HepG2 (cell line): ENCODE data around the gene SLX9. TPM values are rescaled to one million over a fixed set of nuclear protein-coding genes. Genes with fewer than 3 reads are reported as not detected.

ENCODE experiments used
- BRD4 ChIP-seq: sonication (generic); formaldehyde crosslinking; IDR thresholded peaks from 2 replicates; pipeline ENCODE4 v1.4.0; 2020; ENCODE audit warnings: missing genetic modification reagents
- BRF2 ChIP-seq: sonication (generic); formaldehyde crosslinking; IDR thresholded peaks from 2 replicates; pipeline ENCODE4 v1.8.1; 2022; ENCODE audit warnings: mild to moderate bottlenecking, missing genetic modification reagents
- CENPBD1 ChIP-seq: sonication (generic); formaldehyde crosslinking; IDR thresholded peaks from 2 replicates; pipeline ENCODE4 v1.8.0; 2022; ENCODE audit warnings: missing genetic modification reagents, low read depth, mild to moderate bottlenecking, borderline replicate concordance
- CREM ChIP-seq, 2 experiments: sonication (generic) in 1 of 2; formaldehyde crosslinking in 1 of 2; IDR thresholded peaks; 2 replicates each; pipeline versions ENCODE4 v1.4.0 to v1.6.1; 2016 to 2020; ENCODE audit warnings: antibody characterized with exemption in 1 of 2, mild to moderate bottlenecking in 1 of 2, missing genetic modification reagents in 1 of 2
- ELF1 ChIP-seq: sonication (generic); formaldehyde crosslinking; IDR thresholded peaks from 2 replicates; pipeline ENCODE4 v1.4.0; 2020; ENCODE audit warnings: missing genetic modification reagents
- ELF3 ChIP-seq: IDR thresholded peaks from 2 replicates; pipeline ENCODE4 v1.6.1; 2016; ENCODE audit warnings: missing genetic modification reagents, missing compliant biosample characterization
- FOXA1 ChIP-seq, 2 experiments: fragments of 450-650 bp in 1 of 2; sonication (generic) in 1 of 2; formaldehyde crosslinking in 1 of 2; IDR thresholded peaks; 2 replicates each; pipeline versions ENCODE4 v1.4.0 to v1.6.1; 2016 to 2020; ENCODE audit warnings: missing genetic modification reagents in 1 of 2
- MAFK ChIP-seq, 2 experiments: IDR thresholded peaks in 1 of 2; conservative IDR thresholded peaks in 1 of 2; 2 replicates each; pipeline ENCODE4 v1.6.1; 2011; ENCODE audit warnings: improper control_type of control experiment in 2 of 2, low read length in 2 of 2
- MEIS1 ChIP-seq: sonication (generic); formaldehyde crosslinking; IDR thresholded peaks from 2 replicates; pipeline ENCODE4 v1.9.0; 2021; ENCODE audit warnings: mild to moderate bottlenecking, missing genetic modification reagents, moderate library complexity, borderline replicate concordance
- MIXL1 ChIP-seq: IDR thresholded peaks from 2 replicates; pipeline ENCODE4 v1.6.1; 2016
- MTA1 ChIP-seq: sonication (generic); formaldehyde crosslinking; IDR thresholded peaks from 2 replicates; pipeline ENCODE4 v1.4.0; 2020; ENCODE audit warnings: missing genetic modification reagents, mild to moderate bottlenecking, borderline replicate concordance
- NR2F2 ChIP-seq: IDR thresholded peaks from 2 replicates; pipeline ENCODE4 v1.6.1; 2012; ENCODE audit warnings: low read depth, inconsistent platforms, borderline replicate concordance
- PCBP1 ChIP-seq: fragments of 200-400 bp; formaldehyde crosslinking; IDR thresholded peaks from 2 replicates; pipeline ENCODE4 v1.6.1; 2017; ENCODE audit warnings: mild to moderate bottlenecking, low read depth, low read length, borderline replicate concordance
- REPIN1 ChIP-seq: sonication (generic); formaldehyde crosslinking; IDR thresholded peaks from 2 replicates; pipeline ENCODE4 v1.8.0; 2022; ENCODE audit warnings: missing genetic modification reagents, low read depth, mild to moderate bottlenecking, borderline replicate concordance
- RORA ChIP-seq: sonication (generic); formaldehyde crosslinking; IDR thresholded peaks from 2 replicates; pipeline ENCODE4 v1.5.0; 2020; ENCODE audit warnings: mild to moderate bottlenecking, missing genetic modification reagents, moderate library complexity
- SP5 ChIP-seq: IDR thresholded peaks from 2 replicates; pipeline ENCODE4 v1.6.1; 2016; ENCODE audit warnings: low read depth, borderline replicate concordance
- STAG1 ChIP-seq: sonication (generic); formaldehyde crosslinking; IDR thresholded peaks from 2 replicates; pipeline ENCODE4 v1.4.0; 2020; ENCODE audit warnings: missing genetic modification reagents
- ZFYVE20 ChIP-seq: sonication (generic); formaldehyde crosslinking; IDR thresholded peaks from 2 replicates; pipeline ENCODE4 v1.8.0; 2023; ENCODE audit warnings: low read depth, mild to moderate bottlenecking, moderate library complexity, missing genetic modification reagents, borderline replicate concordance
- ZNF263 ChIP-seq: sonication (generic); formaldehyde crosslinking; IDR thresholded peaks from 2 replicates; pipeline ENCODE4 v1.4.0; 2020; ENCODE audit warnings: missing genetic modification reagents
- ZNF484 ChIP-seq: sonication (generic); formaldehyde crosslinking; IDR thresholded peaks from 2 replicates; pipeline ENCODE4 v1.5.1; 2020; ENCODE audit warnings: mild to moderate bottlenecking, low read depth, missing genetic modification reagents, borderline replicate concordance
- ZNF503 ChIP-seq: sonication (generic); formaldehyde crosslinking; IDR thresholded peaks from 2 replicates; pipeline ENCODE4 v1.4.0; 2020; ENCODE audit warnings: missing genetic modification reagents
- ZNF670 ChIP-seq: sonication (generic); formaldehyde crosslinking; IDR thresholded peaks from 2 replicates; pipeline ENCODE4 v1.8.0; 2022; ENCODE audit warnings: mild to moderate bottlenecking, missing genetic modification reagents, borderline replicate concordance
- ZNF713 ChIP-seq: sonication (generic); formaldehyde crosslinking; IDR thresholded peaks from 2 replicates; pipeline ENCODE4 v1.4.0; 2020; ENCODE audit warnings: mild to moderate bottlenecking, missing genetic modification reagents
- ZNF776 ChIP-seq: sonication (generic); formaldehyde crosslinking; IDR thresholded peaks from 2 replicates; pipeline ENCODE4 v1.4.0; 2020; ENCODE audit warnings: mild to moderate bottlenecking, missing genetic modification reagents
- ZNF788 ChIP-seq: sonication (generic); formaldehyde crosslinking; IDR thresholded peaks from 2 replicates; pipeline ENCODE4 v1.5.0; 2020; ENCODE audit warnings: mild to moderate bottlenecking, missing genetic modification reagents, borderline replicate concordance
- ZNF816 ChIP-seq: sonication (generic); formaldehyde crosslinking; IDR thresholded peaks from 2 replicates; pipeline ENCODE4 v1.8.0; 2022; ENCODE audit warnings: missing genetic modification reagents, mild to moderate bottlenecking, borderline replicate concordance
- ZSCAN22 ChIP-seq: sonication (generic); formaldehyde crosslinking; IDR thresholded peaks from 2 replicates; pipeline ENCODE4 v1.4.0; 2020; ENCODE audit warnings: mild to moderate bottlenecking, missing genetic modification reagents
- ZSCAN29 ChIP-seq: sonication (generic); formaldehyde crosslinking; conservative IDR thresholded peaks from 2 replicates; pipeline ENCODE4 v1.4.0; 2020; ENCODE audit warnings: mild to moderate bottlenecking, missing genetic modification reagents
- polyA plus RNA-seq, 8 experiments: library from polyadenylated mRNA; depleted of rRNA in 3 of 8; stranded (reverse) in 7 of 8; unstranded in 1 of 8; fragments of >200 nt; fragmentation: Illumina TruSeq in 4 of 8; extraction: Trizol in 4 of 8; gene quantifications; 2 replicates each; pipeline versions ENCODE4 v1.2.1 to v1.2.3, GENCODE V29; 2011 to 2016; ENCODE audit warnings: low read depth in 4 of 8, missing spikeins in 1 of 8, mixed read lengths in 1 of 8; ENCODE audit not compliant: insufficient read depth in 1 of 8
- total RNA-seq, 5 experiments: library from RNA; depleted of rRNA; stranded (reverse); fragments of >200 nt; fragmentation: Illumina TruSeq; extraction: Trizol; gene quantifications; 2 replicates each; pipeline ENCODE4 v1.2.3, GENCODE V29; 2016; ENCODE audit warnings: low read depth in 1 of 5

SLX9 gene
- total and polyA plus RNA-seq, 2 of the 13 experiments (the other 11 are each of a cell fraction or from before 2014, with no cell fraction given) = 21.0 to 47.1 TPM

- no peak for TF ChIP-seq ZNF788 (CRISPR knock-in tag)
- peak; percentile 98 for TF ChIP-seq ELF3 (CRISPR knock-in tag)
- TF ChIP-seq BRF2 = no peak
- no peak; the same call in 1 of the 2 replicates for TF ChIP-seq MIXL1 (CRISPR knock-in tag)
- no peak for TF ChIP-seq ZNF776
- no peak for TF ChIP-seq MAFK (conservative IDR thresholded peaks at IDR 0.05 in 1 of 2, IDR thresholded peaks at IDR 0.05 in 1 of 2; ENCODE audit: low read length in 2 of 2)
- TF ChIP-seq BRD4 (CRISPR knock-in tag) = 0 out of 2 replicates have a peak, but pooled peaks have one; percentile 26
- TF ChIP-seq ZNF816 = no peak
- no peak for TF ChIP-seq CENPBD1 (CRISPR knock-in tag)
- 0 out of 2 replicates have a peak, but pooled peaks have one; percentile 51 for TF ChIP-seq ZSCAN29 (CRISPR knock-in tag)
- 0 out of 2 replicates have a peak, but pooled peaks have one; percentile 33 for TF ChIP-seq PCBP1
- no peak for TF ChIP-seq SP5 (CRISPR knock-in tag)
- no peak for TF ChIP-seq ZNF263 (CRISPR knock-in tag)
- TF ChIP-seq MEIS1 (CRISPR knock-in tag) = 0 out of 2 replicates have a peak, but pooled peaks have one; percentile 22
- TF ChIP-seq FOXA1 (IDR thresholded peaks at IDR 0.05) = no peak
- peak; percentile 35 for TF ChIP-seq FOXA1 (CRISPR knock-in tag; IDR thresholded peaks at IDR 0.05)
- no peak for TF ChIP-seq STAG1 (CRISPR knock-in tag)
- peak; percentile 77; the same call in 1 of the 2 replicates for TF ChIP-seq MTA1 (CRISPR knock-in tag)
- no peak for TF ChIP-seq ZFYVE20 (CRISPR knock-in tag)
- no peak for TF ChIP-seq REPIN1
- no peak for TF ChIP-seq RORA (CRISPR knock-in tag)
- TF ChIP-seq CREM (IDR thresholded peaks at IDR 0.05) = peak; percentile 40; the same call in 1 of the 2 replicates
- no peak for TF ChIP-seq CREM (CRISPR knock-in tag; IDR thresholded peaks at IDR 0.05)
- TF ChIP-seq ZNF484 (CRISPR knock-in tag) = 0 out of 2 replicates have a peak, but pooled peaks have one; percentile 63
- TF ChIP-seq ZSCAN22 (CRISPR knock-in tag) = no peak
- TF ChIP-seq ZNF713 = no peak
- no peak for TF ChIP-seq ZNF503 (CRISPR knock-in tag)
- no peak for TF ChIP-seq ZNF670 (CRISPR knock-in tag)
- TF ChIP-seq NR2F2 = no peak
- peak; percentile 82 for TF ChIP-seq ELF1 (CRISPR knock-in tag)
These were observed 25.5 kb upstream of the SLX9 start (continued) for GRCh38 chr21:44914176-44914874.
